ENCODE measurements around the gene REX1BD. TPM values are rescaled to one million over a fixed set of nuclear protein-coding genes. Genes with fewer than 3 reads are reported as not detected.
A peak's percentile ranks its signal among the peaks of the same experiment; 100 is the strongest.

Gene REX1BD
- total and polyA plus RNA-seq, 8 donors, result 30.0 to 158 (median 42.2) TPM

GRCh38 chr19:18618236-18618635, 29.6 kb downstream of the REX1BD start:
- no peak for TF ChIP-seq CTCF (IDR thresholded peaks at IDR 0.05)
- 86 to 91% methylated on average over 13 of the region's 13 CpGs for WGBS, 2 donors
- intact Hi-C loops (cut with DNase I), result no loop called here
- Histone ChIP-seq H3K4me1 (no peaks in the 10 kb centered on the region), H3K27me3 (no peaks in the 10 kb centered on the region), H3K4me3 (no peak overlapping the region), H3K36me3 (no peaks in the 10 kb centered on the region), H3K9me3 (no peaks in the 10 kb centered on the region), H3K27ac (no peak overlapping the region)
- no peak for FAIRE-seq
- ATAC-seq, result no peak
- DNase-seq, result peak in 1 of 6 donors; percentile 19

- WGBS, 2 donors, result 83 to 85% methylated on average over 9 to 10 of the region's 10 CpGs
- no peak for FAIRE-seq
- no peak overlapping the region for H3K4me3 ChIP-seq
These were observed 31.7 kb downstream of the REX1BD start for GRCh38 chr19:18620311-18620710.

GRCh38 chr19:18620902-18621301, 32.3 kb downstream of the REX1BD start:
- FAIRE-seq (no peak), ATAC-seq (no peak), DNase-seq (peak in 1 of 6 donors; percentile 19)
- H3K27ac ChIP-seq, result no peak overlapping the region
- no peak overlapping the region for H3K4me3 ChIP-seq
- intact Hi-C loops (cut with DNase I), result no loop called here
- WGBS, 2 donors, result 78 to 84% methylated on average over 7 of the region's 7 CpGs
- H3K4me1 ChIP-seq, result no peaks in the 10 kb centered on the region
- no peaks in the 10 kb centered on the region for H3K9me3 ChIP-seq
- H3K36me3 ChIP-seq, result no peaks in the 10 kb centered on the region
- no peak for TF ChIP-seq CTCF (IDR thresholded peaks at IDR 0.05)
- no peaks in the 10 kb centered on the region for H3K27me3 ChIP-seq

More at GRCh38 chr19:18620311-18620710, 31.7 kb downstream of the REX1BD start:
- Histone ChIP-seq H3K36me3 (no peaks in the 10 kb centered on the region), H3K27ac (no peak overlapping the region), H3K4me1 (no peaks in the 10 kb centered on the region), H3K9me3 (no peaks in the 10 kb centered on the region), H3K27me3 (no peaks in the 10 kb centered on the region)
- DNase-seq (peak in 1 of 6 donors; percentile 42), ATAC-seq (no peak)
- intact Hi-C loops (cut with DNase I), result no loop called here
- TF ChIP-seq CTCF (IDR thresholded peaks at IDR 0.05), result no peak

- 67 to 71% methylated on average over 2 of the region's 2 CpGs for WGBS, 2 donors
- no peak for ATAC-seq
- Histone ChIP-seq H3K4me3 (no peak overlapping the region), H3K36me3 (no peaks in the 10 kb centered on the region), H3K27ac (no peak overlapping the region), H3K4me1 (no peaks in the 10 kb centered on the region), H3K9me3 (no peaks in the 10 kb centered on the region), H3K27me3 (no peaks in the 10 kb centered on the region)
- TF ChIP-seq CTCF (IDR thresholded peaks at IDR 0.05), result no peak
- no peak for FAIRE-seq
- DNase-seq, result peak in 1 of 6 donors; percentile 16
- intact Hi-C loops (cut with DNase I), result no loop called here
These were observed 38.3 kb downstream of the REX1BD start for GRCh38 chr19:18626906-18627305.

- FAIRE-seq (no peak), DNase-seq (peak in 2 of 6 donors; percentile 26 to 44), ATAC-seq (peak in 2 of 4 donors; percentile 39 to 42)
- Histone ChIP-seq H3K4me3 (no peak overlapping the region), H3K27ac (no peak overlapping the region), H3K9me3 (no peaks in the 10 kb centered on the region), H3K36me3 (no peaks in the 10 kb centered on the region), H3K4me1 (no peaks in the 10 kb centered on the region), H3K27me3 (no peaks in the 10 kb centered on the region)
- TF ChIP-seq CTCF (IDR thresholded peaks at IDR 0.05), result no peak
- WGBS, 2 donors, result 70 to 77% methylated on average over 15 of the region's 15 CpGs
- intact Hi-C loops (cut with DNase I), result no loop called here
These were observed 40.8 kb downstream of the REX1BD start for GRCh38 chr19:18629166-18630088.

All from pancreas (tissue), 10 donors.